ENCODE data around the gene ROBO4. TPM values are rescaled to one million over a fixed set of nuclear protein-coding genes. Genes with fewer than 3 reads are reported as not detected.

Gene ROBO4
- total RNA-seq, 2 experiments from 2014 or later = not detected

DNA sequence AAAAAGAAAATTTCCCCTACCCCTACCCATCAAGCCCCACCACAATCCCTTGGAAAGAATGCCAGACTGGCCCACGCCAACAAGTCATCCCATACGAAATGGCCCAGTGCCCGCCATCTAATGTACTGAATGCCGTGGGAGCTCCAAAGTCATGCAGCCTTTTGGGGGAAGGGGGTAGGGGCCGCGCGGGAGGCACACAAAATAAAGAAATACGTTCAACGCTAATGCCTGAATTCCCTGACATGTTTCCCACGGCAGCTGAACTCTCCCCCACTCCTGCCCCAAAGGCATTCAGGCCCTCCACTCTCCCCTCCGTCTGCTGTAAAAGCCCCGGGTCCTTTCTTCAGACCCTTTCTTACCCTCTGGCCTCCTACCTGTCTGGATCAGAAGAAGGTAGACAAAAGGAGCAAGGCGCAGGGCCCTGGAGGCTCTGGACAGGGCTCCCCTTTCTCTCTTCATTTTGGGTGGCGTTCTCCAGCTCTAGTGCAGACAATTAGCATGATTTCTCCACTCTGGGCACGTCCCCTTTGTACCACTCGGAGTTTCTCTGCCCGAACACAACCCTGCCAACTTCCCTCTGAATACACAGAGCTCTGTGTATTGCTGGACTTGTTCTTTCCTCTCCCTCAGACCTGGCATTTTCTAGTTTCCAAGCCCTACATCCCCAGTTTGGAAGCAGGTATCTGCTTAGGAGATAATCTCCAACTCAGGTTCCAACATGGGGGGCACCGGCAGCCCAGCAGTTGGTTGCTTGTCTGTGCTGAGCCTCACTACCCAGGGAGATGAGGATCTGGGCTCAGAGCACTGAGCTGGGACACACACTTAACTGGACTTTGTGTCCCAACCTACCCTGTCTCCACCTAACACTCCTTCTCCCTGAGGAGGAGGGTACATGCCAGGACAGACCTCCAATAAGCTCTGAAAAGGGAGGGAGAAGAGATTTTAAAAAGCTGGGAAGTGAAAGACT is 38.2 kb upstream of the ROBO4 start, which contains the start of gene HEPACAM:
Gene HEPACAM, minus strand, starts transcription at position 500 of the 967 bp plus-strand sequence. Its CDS starts 41 bp downstream, at position 459.
- peaks cover 1% of the 10 kb centered on the region for H3K4me1 Mint-ChIP-seq (ENCODE audit: low read depth)
- CTCF ChIA-PET = interaction anchor here (0.8 to 1.3 kb wide), 2 partner anchors 12 to 19 kb away, joined by 4 read pairs; no protein-coding TSS in a partner anchor

DNA sequence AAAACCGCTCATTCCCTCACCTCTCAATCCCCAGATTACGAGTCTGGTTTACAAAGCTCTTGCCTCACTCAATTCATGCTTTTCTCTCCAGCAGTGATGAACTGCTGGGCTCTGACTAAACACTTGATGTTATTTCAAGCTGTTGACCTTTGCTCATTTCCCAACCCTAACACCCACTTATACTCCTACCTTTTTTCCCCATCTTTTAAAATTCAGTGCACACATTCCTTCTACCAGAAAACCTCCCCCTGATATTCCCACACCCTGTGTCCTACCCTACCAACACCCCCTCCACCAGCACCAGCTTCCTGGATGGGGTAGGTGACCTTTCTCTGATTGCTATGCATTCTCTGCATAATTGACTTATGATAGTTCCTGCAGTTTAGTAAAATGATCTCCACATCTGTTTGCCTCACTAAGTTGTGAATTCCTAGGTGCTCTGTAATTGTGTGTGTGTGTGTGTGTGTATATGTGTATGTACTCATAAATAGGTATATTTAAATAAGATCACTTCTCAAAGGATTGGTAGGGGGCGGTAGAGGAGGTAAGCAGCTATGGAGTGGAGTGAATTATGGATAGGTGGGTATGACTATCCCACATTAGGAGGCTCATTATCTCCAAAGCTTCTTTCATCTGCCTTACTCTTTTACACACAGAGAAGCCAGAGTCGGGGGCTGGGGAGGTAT is 37.3 kb upstream of the ROBO4 start:
- H3K9me3 Mint-ChIP-seq = no peaks in the 10 kb centered on the region
- DNase-seq = no peak
- H3K27me3 Mint-ChIP-seq (ENCODE audit: low read depth) = no peaks in the 10 kb centered on the region
- CTCF ChIA-PET = interaction anchor here (1.3 kb wide), 1 partner anchor 11 kb away, joined by 4 read pairs; no protein-coding TSS in a partner anchor
- no peak overlapping the region for H3K27ac Mint-ChIP-seq
- intact Hi-C loops (cut with micrococcal nuclease) = no loop called here
- H3K4me1 Mint-ChIP-seq (ENCODE audit: low read depth) = peaks cover 6% of the 10 kb centered on the region
- H3K36me3 Mint-ChIP-seq (ENCODE audit: low read depth) = no peaks in the 10 kb centered on the region
- no peak overlapping the region for H3K4me3 Mint-ChIP-seq

More for the DNA sequence above, 38.2 kb upstream of the ROBO4 start, which contains the start of gene HEPACAM:
- intact Hi-C loops (cut with micrococcal nuclease) = no loop called here
- Mint-ChIP-seq H3K36me3 (ENCODE audit: low read depth) (no peaks in the 10 kb centered on the region), H3K9me3 (no peaks in the 10 kb centered on the region), H3K27ac (no peak within 1 kb of the TSS), H3K4me3 (no peak within 1 kb of the TSS), H3K27me3 (ENCODE audit: low read depth) (no peaks in the 10 kb centered on the region)
- DNase-seq = no peak

DNA sequence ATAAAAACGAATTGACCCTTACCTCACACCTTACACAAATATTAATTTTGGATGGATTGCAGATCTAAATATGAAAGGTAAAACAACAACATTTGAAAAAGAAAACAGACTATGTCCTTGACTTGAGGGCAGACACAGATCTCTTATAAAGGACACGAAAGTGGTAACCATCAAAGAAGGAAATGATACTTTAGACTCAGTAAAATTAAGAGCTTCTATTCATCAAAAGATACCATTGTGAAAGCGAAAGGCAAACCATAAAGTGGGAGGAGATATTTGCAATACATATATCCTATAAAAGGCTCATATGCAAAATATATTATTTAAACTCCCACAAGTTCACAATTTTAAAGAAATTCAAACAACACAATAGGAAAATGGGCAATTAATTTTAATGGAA is 33.1 kb upstream of the ROBO4 start:
- Mint-ChIP-seq H3K27me3 (ENCODE audit: low read depth) (no peaks in the 10 kb centered on the region), H3K4me1 (ENCODE audit: low read depth) (peaks cover 6% of the 10 kb centered on the region), H3K27ac (no peak overlapping the region), H3K36me3 (ENCODE audit: low read depth) (no peaks in the 10 kb centered on the region), H3K4me3 (no peak overlapping the region), H3K9me3 (no peaks in the 10 kb centered on the region)
- CTCF ChIA-PET = interaction anchor here (0.6 kb wide), 1 partner anchor 167 kb away, joined by 4 read pairs; no protein-coding TSS in a partner anchor
- intact Hi-C loops (cut with micrococcal nuclease) = no loop called here
- no peak for DNase-seq

DNA sequence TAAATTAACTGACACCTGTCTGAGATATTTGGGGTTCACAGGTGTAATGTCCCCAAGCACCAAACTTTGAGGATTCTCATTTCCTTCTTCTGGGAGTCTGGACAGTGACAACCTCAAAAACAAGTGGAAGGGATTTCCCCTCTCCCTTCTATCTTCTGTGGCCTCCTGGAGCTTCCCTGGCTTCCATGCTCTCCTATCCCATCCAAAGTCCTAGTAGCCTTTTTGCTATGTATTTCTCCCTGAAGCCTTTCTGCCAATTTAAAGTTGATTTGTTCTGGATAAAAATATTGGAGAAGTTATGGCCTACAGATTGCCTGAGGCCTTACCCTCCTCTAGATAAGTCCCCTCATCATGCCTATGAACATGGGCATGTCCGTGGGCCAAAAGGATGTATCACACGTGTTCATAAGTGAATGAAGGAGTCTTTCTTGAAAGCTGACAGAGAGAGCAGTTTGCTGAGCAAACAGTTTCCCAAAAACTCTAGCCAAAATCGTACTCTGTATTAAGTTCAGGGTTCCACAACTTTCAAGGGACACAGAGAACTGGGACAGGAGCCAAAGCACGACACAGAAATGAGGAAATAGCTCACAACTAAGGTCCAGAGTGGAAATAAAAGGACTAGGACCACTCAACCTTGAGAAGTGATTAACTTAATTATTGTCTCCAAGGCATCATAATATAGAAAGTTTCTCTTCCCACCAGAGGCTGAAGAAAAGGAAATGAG is 31.4 kb upstream of the ROBO4 start:
- no peak overlapping the region for H3K4me3 Mint-ChIP-seq
- CTCF ChIA-PET = no interaction called here
- peaks cover 7% of the 10 kb centered on the region for H3K4me1 Mint-ChIP-seq (ENCODE audit: low read depth)
- H3K36me3 Mint-ChIP-seq (ENCODE audit: low read depth) = no peaks in the 10 kb centered on the region
- no peaks in the 10 kb centered on the region for H3K9me3 Mint-ChIP-seq
- no peaks in the 10 kb centered on the region for H3K27me3 Mint-ChIP-seq (ENCODE audit: low read depth)
- no peak overlapping the region for H3K27ac Mint-ChIP-seq
- DNase-seq = no peak
- intact Hi-C loops (cut with micrococcal nuclease) = no loop called here

DNA sequence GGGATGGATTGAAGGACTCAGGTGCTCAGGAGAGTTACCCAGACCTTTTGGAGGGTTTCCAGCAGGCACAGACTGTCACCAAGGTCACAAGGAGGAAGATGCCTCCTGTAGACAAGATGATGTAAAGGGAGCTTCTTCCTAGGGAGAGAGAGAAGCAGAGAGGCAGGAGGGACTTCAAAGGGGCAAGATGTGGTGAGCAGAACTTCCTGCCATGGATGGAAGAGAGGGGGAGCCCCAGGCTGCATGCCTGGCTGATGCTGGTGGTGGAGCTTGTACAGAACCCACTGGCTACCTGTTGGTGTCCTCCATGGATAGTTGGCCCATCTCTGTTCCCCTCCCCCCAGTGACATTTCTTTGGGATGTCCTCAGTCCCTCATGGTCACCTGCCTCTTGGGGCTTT is 25.6 kb upstream of the ROBO4 start:
- peak; percentile 49 for DNase-seq
- H3K4me3 Mint-ChIP-seq = no peak overlapping the region

DNA sequence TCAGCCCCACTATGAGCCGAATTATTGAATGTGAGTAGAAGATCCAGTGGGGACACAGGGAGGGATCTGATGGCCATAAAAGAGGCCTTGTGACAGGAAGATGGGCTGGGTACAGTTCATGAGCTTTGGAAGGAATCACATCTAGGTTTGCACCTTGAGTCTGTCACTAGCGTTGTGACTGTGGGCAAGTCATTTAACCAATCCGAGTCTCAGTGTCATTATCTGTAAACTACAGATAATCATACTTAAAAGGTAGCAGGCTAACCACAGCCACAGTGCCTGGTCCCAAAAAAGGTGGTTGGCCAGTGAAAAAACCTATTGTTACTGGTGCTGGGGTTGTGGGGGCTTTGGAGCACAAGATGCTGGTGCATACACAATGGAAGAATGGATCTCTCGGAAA is 25.2 kb upstream of the ROBO4 start:
- intact Hi-C loops (cut with micrococcal nuclease) = no loop called here
- CTCF ChIA-PET = interaction anchor here (1.4 kb wide), 1 partner anchor 13 kb away, joined by 4 read pairs; the partner anchor contains the start of gene HEPACAM

More for the DNA sequence above, 25.6 kb upstream of the ROBO4 start:
- H3K27me3 Mint-ChIP-seq (ENCODE audit: low read depth) = no peaks in the 10 kb centered on the region
- CTCF ChIA-PET = interaction anchor here (1.4 to 1.7 kb wide), 2 partner anchors 13 to 30 kb away, joined by 4 read pairs; partner anchors contain the start of genes CCDC15 and HEPACAM
- H3K27ac Mint-ChIP-seq = no peak overlapping the region
- H3K4me1 Mint-ChIP-seq (ENCODE audit: low read depth) = peaks cover 22% of the 10 kb centered on the region
- intact Hi-C loops (cut with micrococcal nuclease) = no loop called here
- no peaks in the 10 kb centered on the region for H3K36me3 Mint-ChIP-seq (ENCODE audit: low read depth)
- H3K9me3 Mint-ChIP-seq = no peaks in the 10 kb centered on the region

DNA sequence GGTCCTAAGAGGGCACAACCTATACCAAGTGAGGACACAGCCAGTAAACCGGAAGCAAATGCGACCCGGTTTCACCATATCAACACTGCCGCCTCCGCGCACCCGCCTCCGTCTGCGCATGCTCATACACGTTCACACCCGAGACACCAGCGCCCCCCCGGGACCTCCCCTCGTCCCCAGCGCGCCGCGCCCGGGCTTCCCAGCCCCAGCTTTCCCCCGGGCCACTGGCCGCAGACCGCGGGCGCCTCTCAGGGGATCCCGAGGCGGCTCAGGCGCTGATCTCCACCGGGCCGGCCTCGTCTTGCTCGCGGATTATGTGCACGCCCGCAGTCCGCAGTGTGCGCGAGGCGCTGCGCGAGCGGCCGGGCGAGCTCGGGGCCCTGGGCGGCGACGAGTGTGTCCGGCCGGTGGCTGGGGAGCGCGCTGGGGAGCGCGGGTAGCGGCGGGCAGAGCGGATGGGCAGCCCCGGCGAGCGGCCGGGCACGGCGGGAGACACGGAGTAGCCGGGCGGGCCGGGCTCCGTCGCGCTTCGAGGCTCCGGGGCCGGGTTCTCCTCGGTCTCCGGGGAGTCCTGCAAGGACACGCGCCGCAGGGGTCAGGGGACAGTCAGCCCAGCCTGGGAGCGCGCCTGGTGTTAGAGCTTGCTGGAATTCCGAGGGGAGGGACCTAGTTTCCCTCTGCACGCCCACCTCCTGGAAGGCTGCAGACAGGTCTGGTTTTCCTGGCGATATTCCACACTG is 23.4 kb upstream of the ROBO4 start:
- H3K36me3 Mint-ChIP-seq (ENCODE audit: low read depth) = no peaks in the 10 kb centered on the region
- intact Hi-C loops (cut with micrococcal nuclease) = loop anchor here (1.0 to 2.0 kb wide), 3 partner anchors 33 to 120 kb away; partner anchors contain the start of genes CCDC15 and MSANTD2
- peaks cover 22% of the 10 kb centered on the region for H3K4me1 Mint-ChIP-seq (ENCODE audit: low read depth)
- peak; percentile 83 for DNase-seq
- H3K27ac Mint-ChIP-seq = no peak overlapping the region
- H3K9me3 Mint-ChIP-seq = no peaks in the 10 kb centered on the region
- H3K27me3 Mint-ChIP-seq (ENCODE audit: low read depth) = no peaks in the 10 kb centered on the region
- H3K4me3 Mint-ChIP-seq = peak overlapping the region; percentile 55
- CTCF ChIA-PET = interaction anchor here (0.9 to 2.0 kb wide), 4 partner anchors 13 to 221 kb away, joined by 4 to 8 read pairs (median 4); no protein-coding TSS in a partner anchor

More for the DNA sequence above, 25.2 kb upstream of the ROBO4 start:
- Mint-ChIP-seq H3K9me3 (no peaks in the 10 kb centered on the region), H3K4me3 (no peak overlapping the region), H3K27ac (no peak overlapping the region), H3K4me1 (ENCODE audit: low read depth) (peaks cover 22% of the 10 kb centered on the region), H3K27me3 (ENCODE audit: low read depth) (no peaks in the 10 kb centered on the region), H3K36me3 (ENCODE audit: low read depth) (no peaks in the 10 kb centered on the region)
- DNase-seq = peak; percentile 12

DNA sequence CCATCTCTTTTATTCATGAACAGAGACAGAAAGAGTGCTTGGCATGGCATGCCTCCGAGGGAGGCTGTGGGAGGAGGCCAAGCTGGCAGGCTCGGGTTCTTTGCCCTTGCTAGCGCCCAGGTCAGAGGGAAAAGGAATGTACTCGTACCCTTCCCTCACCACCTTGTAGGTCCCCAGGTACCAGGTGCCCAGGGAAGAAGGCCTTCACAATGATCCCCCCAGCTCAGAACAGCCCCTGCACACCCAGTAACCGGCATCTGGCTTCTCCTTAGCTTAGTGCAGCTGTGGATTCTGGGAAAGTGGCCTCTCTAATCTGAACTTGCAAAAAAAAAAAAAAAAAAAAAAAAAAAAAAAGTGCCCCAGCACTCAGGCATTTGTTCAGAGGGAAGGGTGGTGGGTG is 22.7 kb upstream of the ROBO4 start:
- Mint-ChIP-seq H3K4me3 (no peak overlapping the region), H3K27ac (no peak overlapping the region)
- CTCF ChIA-PET = interaction anchor here (0.6 to 2.0 kb wide), 7 partner anchors 12 to 222 kb away, joined by 3 to 8 read pairs (median 4); no protein-coding TSS in a partner anchor

DNA sequence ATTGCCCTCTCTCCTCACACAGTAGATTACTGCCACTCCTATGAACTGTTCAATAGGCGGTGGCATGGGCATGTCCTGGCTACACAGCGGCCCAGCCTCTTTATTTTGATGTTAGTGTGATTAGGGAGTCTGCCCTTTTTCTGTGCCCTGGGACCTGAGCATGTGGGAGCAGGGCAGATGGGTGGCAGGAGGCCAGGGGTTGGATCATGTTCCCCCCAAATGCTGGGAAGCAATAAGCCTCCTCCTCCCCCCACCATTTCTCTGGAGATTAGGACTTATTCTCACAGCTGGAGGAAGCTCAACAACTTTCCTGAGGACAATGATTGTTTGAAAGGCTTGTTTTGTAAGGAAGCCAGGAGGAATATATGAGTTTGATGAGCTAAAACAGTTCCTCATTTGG is 22.2 kb upstream of the ROBO4 start:
- peaks cover 22% of the 10 kb centered on the region for H3K4me1 Mint-ChIP-seq (ENCODE audit: low read depth)
- intact Hi-C loops (cut with micrococcal nuclease) = loop anchor here (1.0 to 2.0 kb wide), 3 partner anchors 34 to 119 kb away; partner anchors contain the start of genes CCDC15 and MSANTD2
- CTCF ChIA-PET = interaction anchor here (0.6 to 2.0 kb wide), 7 partner anchors 11 to 223 kb away, joined by 3 to 8 read pairs (median 4); no protein-coding TSS in a partner anchor

More for the DNA sequence above, 22.7 kb upstream of the ROBO4 start:
- Mint-ChIP-seq H3K27me3 (ENCODE audit: low read depth) (no peaks in the 10 kb centered on the region), H3K4me1 (ENCODE audit: low read depth) (peaks cover 22% of the 10 kb centered on the region), H3K9me3 (no peaks in the 10 kb centered on the region), H3K36me3 (ENCODE audit: low read depth) (no peaks in the 10 kb centered on the region)
- no peak for DNase-seq
- intact Hi-C loops (cut with micrococcal nuclease) = loop anchor here (1.0 to 2.0 kb wide), 3 partner anchors 34 to 120 kb away; partner anchors contain the start of genes CCDC15 and MSANTD2

DNA sequence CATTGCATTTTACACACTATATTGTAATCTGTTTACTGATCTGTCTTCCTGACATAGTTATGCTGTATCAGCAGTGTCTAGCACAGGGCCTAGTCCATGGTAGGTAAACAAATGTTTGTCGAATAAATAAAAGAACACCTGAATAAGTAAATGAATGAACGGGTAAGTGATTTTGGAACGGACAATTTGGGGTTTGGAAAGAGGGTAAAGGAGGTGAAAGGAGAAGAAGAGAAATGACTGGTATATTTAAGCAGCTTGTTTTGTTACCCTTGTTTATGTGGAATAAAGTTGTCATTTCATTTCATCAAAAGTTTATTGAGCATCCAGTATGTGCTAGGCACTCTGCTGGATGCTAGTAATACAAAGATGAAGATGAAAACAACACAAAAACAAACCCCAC is 21.3 kb upstream of the ROBO4 start, which contains the start of gene HEPN1:
Gene HEPN1, plus strand, starts transcription at position 301 of the 400 bp plus-strand sequence.
- Mint-ChIP-seq H3K4me1 (ENCODE audit: low read depth) (peaks cover 20% of the 10 kb centered on the region), H3K27ac (no peak within 1 kb of the TSS)
- CTCF ChIA-PET = interaction anchor here (1.3 kb wide), 1 partner anchor 32 kb away, joined by 4 read pairs; no protein-coding TSS in a partner anchor

More for the DNA sequence above, 22.2 kb upstream of the ROBO4 start:
- H3K36me3 Mint-ChIP-seq (ENCODE audit: low read depth) = no peaks in the 10 kb centered on the region
- no peaks in the 10 kb centered on the region for H3K27me3 Mint-ChIP-seq (ENCODE audit: low read depth)
- no peak overlapping the region for H3K4me3 Mint-ChIP-seq
- no peak for DNase-seq
- no peaks in the 10 kb centered on the region for H3K9me3 Mint-ChIP-seq
- H3K27ac Mint-ChIP-seq = no peak overlapping the region

More for the DNA sequence above, 21.3 kb upstream of the ROBO4 start, which contains the start of gene HEPN1:
- no peak within 1 kb of the TSS for H3K4me3 Mint-ChIP-seq
- H3K36me3 Mint-ChIP-seq (ENCODE audit: low read depth) = no peaks in the 10 kb centered on the region
- H3K9me3 Mint-ChIP-seq = no peaks in the 10 kb centered on the region
- intact Hi-C loops (cut with micrococcal nuclease) = no loop called here
- no peak for DNase-seq
- H3K27me3 Mint-ChIP-seq (ENCODE audit: low read depth) = no peaks in the 10 kb centered on the region

Measured in activated naive CD4-positive, alpha-beta T cell treated with anti-CD3 and anti-CD28 coated beads for 36 hours (primary cell).